Neural cell (in vitro differentiated cells): ENCODE results near the gene ZNF653. TPM values are rescaled to one million over a fixed set of nuclear protein-coding genes. Genes with fewer than 3 reads are reported as not detected.

Source experiments
- H2AFZ ChIP-seq: fragments of 200-600, 300-800 bp; sonication (generic), shearing (Covaris generic); 2 replicates; pipeline ENCODE4 v1.6.0; 2014; ENCODE audit warnings: low read depth, mild to moderate bottlenecking, antibody characterized with exemption, low read length, moderate library complexity
- H3F3A ChIP-seq: fragments of 200-600 bp; shearing (Covaris generic); 2 replicates; pipeline ENCODE4 v1.6.1; 2016; ENCODE audit warnings: mild to moderate bottlenecking, moderate library complexity, mixed read lengths, antibody characterized with exemption, low read length; ENCODE audit not compliant: insufficient read depth, poor library complexity, severe bottlenecking
- H3K27ac ChIP-seq: fragments of 200-600, 300-800 bp; sonication (generic), shearing (Covaris generic); 2 replicates; pipeline ENCODE4 v1.5.1; 2014; ENCODE audit warnings: mild to moderate bottlenecking, low read length, moderate library complexity
- H3K27me3 ChIP-seq: fragments of 300-800, 200-600 bp; sonication (generic), shearing (Covaris generic); 2 replicates; pipeline ENCODE4 v1.6.0; 2014; ENCODE audit warnings: mild to moderate bottlenecking, low read depth, low read length, moderate library complexity; ENCODE audit not compliant: insufficient read depth
- H3K36me3 ChIP-seq: fragments of 300-800, 200-600 bp; sonication (generic), shearing (Covaris generic); 2 replicates; pipeline ENCODE4 v1.5.1; 2014; ENCODE audit warnings: mild to moderate bottlenecking, antibody characterized with exemption, low read length, moderate library complexity; ENCODE audit not compliant: insufficient read depth
- H3K4me2 ChIP-seq: fragments of 300-800, 200-600 bp; sonication (generic), shearing (Covaris generic); 2 replicates; pipeline ENCODE4 v1.6.0; 2014; ENCODE audit warnings: mild to moderate bottlenecking, low read length
- H3K4me3 ChIP-seq: fragments of 300-800, 200-600 bp; sonication (generic), shearing (Covaris generic); 2 replicates; pipeline ENCODE4 v1.5.1; 2014; ENCODE audit warnings: mild to moderate bottlenecking, low read length, moderate library complexity
- H3K79me2 ChIP-seq: fragments of 200-600 bp; shearing (Covaris generic); replicated peaks from 2 replicates; pipeline ENCODE4 v1.6.0; 2014; ENCODE audit warnings: mild to moderate bottlenecking, low read length, moderate library complexity; ENCODE audit not compliant: insufficient read depth
- H3K9ac ChIP-seq: fragments of 300-800, 200-600 bp; sonication (generic), shearing (Covaris generic); 2 replicates; pipeline ENCODE4 v1.6.1; 2016; ENCODE audit warnings: mild to moderate bottlenecking, low read length, mixed read lengths
- H3K9me2 ChIP-seq: fragments of 200-600 bp; shearing (Covaris generic); 2 replicates; pipeline ENCODE4 v1.6.1; 2016; ENCODE audit warnings: mild to moderate bottlenecking, low read length, mixed read lengths; ENCODE audit not compliant: insufficient read depth
- H3K9me3 ChIP-seq: fragments of 200-600, 300-800 bp; sonication (generic), shearing (Covaris generic); 2 replicates; pipeline ENCODE4 v1.6.1; 2016; ENCODE audit warnings: mild to moderate bottlenecking, mixed run types, low read length, moderate library complexity, mixed read lengths
- H4K20me1 ChIP-seq: fragments of 200-600 bp; shearing (Covaris generic); 2 replicates; pipeline ENCODE4 v1.6.1; 2016; ENCODE audit warnings: mild to moderate bottlenecking, mixed run types; ENCODE audit not compliant: insufficient read depth
- CTCF ChIP-seq: fragments of 450-650 bp; IDR thresholded peaks from 2 replicates; pipeline ENCODE4 v1.5.1; 2014; ENCODE audit warnings: antibody characterized with exemption, mild to moderate bottlenecking, moderate library complexity; ENCODE audit not compliant: poor library complexity, severe bottlenecking
- EP300 ChIP-seq: fragments of 450-650 bp; conservative IDR thresholded peaks from 2 replicates; pipeline ENCODE4 v1.6.1; 2014; ENCODE audit warnings: antibody characterized with exemption, mild to moderate bottlenecking, moderate library complexity; ENCODE audit not compliant: poor library complexity, severe bottlenecking
- EZH2 ChIP-seq: fragments of 200-600, 300-800 bp; shearing (Covaris generic), sonication (generic); IDR thresholded peaks from 2 replicates; pipeline ENCODE4 v1.6.1; 2014; ENCODE audit warnings: antibody characterized with exemption, low read length, borderline replicate concordance, mild to moderate bottlenecking; ENCODE audit not compliant: insufficient read depth, poor library complexity, severe bottlenecking
- MXI1 ChIP-seq: fragments of 450-650 bp; conservative IDR thresholded peaks from 2 replicates; pipeline ENCODE4 v1.6.1; 2014; ENCODE audit warnings: antibody characterized with exemption, mild to moderate bottlenecking; ENCODE audit not compliant: poor library complexity, severe bottlenecking
- POLR2AphosphoS5 ChIP-seq: IDR thresholded peaks from 2 replicates; pipeline ENCODE4 v1.6.1; 2012
- RAD21 ChIP-seq: fragments of 450-650 bp; conservative IDR thresholded peaks from 2 replicates; pipeline ENCODE4 v1.6.1; 2014; ENCODE audit warnings: antibody characterized with exemption, mild to moderate bottlenecking, moderate library complexity
- REST ChIP-seq: IDR thresholded peaks from 2 replicates; pipeline ENCODE4 v1.6.1; 2012; ENCODE audit warnings: borderline replicate concordance
- SMC3 ChIP-seq: fragments of 450-650 bp; conservative IDR thresholded peaks from 2 replicates; pipeline ENCODE4 v1.6.1; 2014; ENCODE audit warnings: antibody characterized with exemption, mild to moderate bottlenecking, moderate library complexity; ENCODE audit not compliant: poor library complexity
- TAF1 ChIP-seq: IDR thresholded peaks from 2 replicates; pipeline ENCODE4 v1.6.1; 2012; ENCODE audit warnings: low read depth
- polyA plus RNA-seq: library from polyadenylated mRNA; depleted of rRNA; stranded (reverse); fragments of >200 nt; gene quantifications from 2 replicates; pipeline ENCODE4 v1.2.3, GENCODE V29; 2014

ZNF653 gene
- polyA plus RNA-seq, 1 donor from 2014 or later: 16.5 TPM

GRCh38 chr19:11499890-11500420 lies 5.7 kb downstream of the ZNF653 start:
- H3K27ac ChIP-seq: no peak overlapping the region
- no peaks in the 10 kb centered on the region for H3K27me3 ChIP-seq
- no peaks in the 10 kb centered on the region for H3K79me2 ChIP-seq
- no peak overlapping the region for H3K9ac ChIP-seq
- no peaks in the 10 kb centered on the region for H3K9me3 ChIP-seq
- no peaks in the 10 kb centered on the region for H3K36me3 ChIP-seq
- H3F3A ChIP-seq: no peaks in the 10 kb centered on the region
- H3K4me2 ChIP-seq: no peak overlapping the region
- no peaks in the 10 kb centered on the region for H3K9me2 ChIP-seq
- TF ChIP-seq RAD21: no peak
- TF ChIP-seq MXI1: no peak
- TF ChIP-seq EZH2: no peak
- TF ChIP-seq SMC3: no peak
- TF ChIP-seq EP300: no peak
- no peak for TF ChIP-seq TAF1
- TF ChIP-seq REST: no peak
- TF ChIP-seq CTCF: no peak
- H2AFZ ChIP-seq: no peak overlapping the region
- no peaks in the 10 kb centered on the region for H4K20me1 ChIP-seq
- H3K4me3 ChIP-seq: no peak overlapping the region

GRCh38 chr19:11499220-11499726 lies 6.4 kb downstream of the ZNF653 start:
- no peaks in the 10 kb centered on the region for H3K36me3 ChIP-seq
- H4K20me1 ChIP-seq: no peaks in the 10 kb centered on the region
- no peaks in the 10 kb centered on the region for H3K9me3 ChIP-seq
- no peak overlapping the region for H2AFZ ChIP-seq
- H3K4me3 ChIP-seq: no peak overlapping the region
- no peak overlapping the region for H3K4me2 ChIP-seq
- no peaks in the 10 kb centered on the region for H3K9me2 ChIP-seq
- TF ChIP-seq RAD21: no peak
- no peak for TF ChIP-seq POLR2AphosphoS5
- TF ChIP-seq EZH2: no peak
- TF ChIP-seq MXI1: no peak
- no peak for TF ChIP-seq TAF1
- no peak for TF ChIP-seq CTCF
- no peak for TF ChIP-seq SMC3
- no peak for TF ChIP-seq EP300
- no peak for TF ChIP-seq REST
- no peak overlapping the region for H3K9ac ChIP-seq
- H3K27me3 ChIP-seq: no peaks in the 10 kb centered on the region
- H3F3A ChIP-seq: no peaks in the 10 kb centered on the region
- no peaks in the 10 kb centered on the region for H3K79me2 ChIP-seq
- no peak overlapping the region for H3K27ac ChIP-seq
